ENCODE data around the gene RNF213.

The RNF213 gene

DNA sequence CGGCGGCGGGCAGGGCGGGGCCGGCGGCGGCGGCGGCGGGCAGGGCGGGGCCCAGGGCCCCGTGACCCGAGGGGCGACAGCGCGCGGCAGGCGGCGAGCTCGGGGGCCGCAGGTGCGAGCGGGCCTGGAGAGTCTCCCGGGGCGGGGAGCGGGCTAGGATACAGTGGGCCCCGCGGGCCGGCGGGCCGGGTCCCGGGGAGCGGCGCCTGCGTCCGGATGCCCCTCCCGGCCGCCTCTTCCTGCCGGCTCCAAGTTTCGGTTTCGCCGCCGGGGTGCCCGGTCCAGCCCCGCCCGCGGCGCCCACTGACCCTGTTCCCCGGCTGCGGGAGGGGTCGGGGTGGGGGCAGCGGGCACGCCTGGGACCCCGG, at the start of gene RNF213:
RNF213 (plus strand) TSS at position 62 of the 368 bp plus-strand sequence. CDS start 2,830 bp downstream, outside the sequence.
- peak; percentile 55 to 65 for DNase-seq

DNA sequence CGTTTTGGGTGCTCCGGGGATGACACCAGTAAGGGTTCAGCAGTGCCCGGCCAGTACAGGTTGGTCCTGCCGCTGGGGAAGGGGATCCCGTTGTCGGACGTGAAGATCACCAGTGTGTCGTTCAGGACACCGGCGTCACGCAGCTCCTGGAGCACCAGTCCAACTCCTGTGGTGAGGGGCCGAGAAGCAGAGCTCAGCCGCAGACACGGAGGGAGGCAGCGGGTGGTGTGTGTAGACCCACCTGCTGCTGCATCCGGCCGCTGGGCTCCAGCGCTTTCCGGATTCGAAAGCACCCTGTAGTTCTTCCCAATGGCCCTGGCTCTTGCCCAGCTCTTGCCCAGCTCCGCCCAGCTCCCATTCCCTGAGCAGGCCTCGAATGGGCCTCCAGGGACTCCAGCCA, 48.5 kb upstream of the RNF213 start:
- no peak for DNase-seq

DNA sequence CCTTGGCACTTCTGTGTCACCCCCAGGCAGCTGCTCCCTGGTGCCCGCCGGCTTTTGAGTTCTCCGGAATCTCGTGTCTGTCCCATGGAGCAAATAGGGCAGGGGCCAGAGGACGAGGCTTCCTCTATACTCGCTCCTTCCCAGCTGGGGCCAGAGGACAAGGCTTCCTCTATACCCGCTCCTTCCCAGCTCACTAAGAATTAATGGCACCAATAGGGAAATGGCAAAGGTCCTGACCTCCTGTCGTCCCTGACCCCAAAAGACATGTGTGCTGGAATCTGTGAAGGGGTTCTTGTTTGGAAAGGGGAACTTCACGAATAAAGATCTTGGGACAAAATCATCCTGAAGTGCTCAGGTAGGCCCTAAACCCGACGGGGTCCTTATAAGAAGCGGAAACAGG, 48.1 kb upstream of the RNF213 start:
- no peak for DNase-seq

DNA sequence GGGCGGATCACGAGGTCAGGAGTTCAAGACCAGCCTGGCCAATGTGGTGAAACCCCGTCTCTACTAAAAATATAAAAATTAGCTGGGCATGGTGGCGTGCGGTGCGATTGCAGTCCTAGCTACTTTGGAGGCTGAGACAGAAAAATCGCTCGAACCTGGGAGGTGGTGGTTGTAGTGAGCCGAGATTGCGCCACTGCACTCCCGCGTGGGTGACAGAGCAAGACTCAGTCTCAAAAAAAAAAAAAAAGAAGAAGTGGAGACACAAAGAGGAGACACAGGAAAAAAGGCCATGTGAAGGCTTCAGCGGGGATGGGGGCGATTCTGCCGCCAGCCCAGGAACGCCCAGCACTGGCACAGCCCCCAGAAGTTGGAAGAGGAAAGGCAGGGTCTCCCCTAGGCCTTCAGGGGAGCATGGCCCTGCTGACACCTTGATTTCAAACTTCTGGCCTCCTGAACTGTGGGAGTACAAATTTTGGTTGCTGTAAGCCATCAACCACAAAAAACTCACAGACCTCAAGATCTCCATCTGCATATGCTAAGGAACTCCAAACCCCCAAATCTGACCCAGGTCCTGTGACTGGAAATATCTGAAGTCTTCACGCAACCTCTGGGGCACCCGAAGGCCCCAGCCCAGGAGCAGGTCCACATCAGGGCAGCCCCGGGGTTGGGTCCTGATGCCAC, 47.5 kb upstream of the RNF213 start:
- DNase-seq: peak in 1 of 2 donors; percentile 57

DNA sequence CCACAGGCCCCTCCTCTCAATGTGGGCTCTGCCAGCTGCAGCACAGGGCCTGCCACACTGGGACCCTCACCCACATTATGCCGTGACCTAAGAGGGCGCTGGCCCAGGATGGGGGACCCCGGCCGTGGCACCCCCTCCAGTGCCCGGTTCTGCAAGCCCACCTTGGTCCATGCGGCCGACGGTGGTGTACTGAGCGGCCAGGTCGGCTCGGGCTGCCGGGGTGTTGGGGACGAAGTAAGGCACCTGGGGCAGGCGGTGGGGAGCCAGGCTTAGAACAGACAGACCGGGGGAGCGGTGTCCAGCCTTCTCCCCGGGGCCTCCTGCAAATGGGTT, 47.0 kb upstream of the RNF213 start:
- DNase-seq: no peak

DNA sequence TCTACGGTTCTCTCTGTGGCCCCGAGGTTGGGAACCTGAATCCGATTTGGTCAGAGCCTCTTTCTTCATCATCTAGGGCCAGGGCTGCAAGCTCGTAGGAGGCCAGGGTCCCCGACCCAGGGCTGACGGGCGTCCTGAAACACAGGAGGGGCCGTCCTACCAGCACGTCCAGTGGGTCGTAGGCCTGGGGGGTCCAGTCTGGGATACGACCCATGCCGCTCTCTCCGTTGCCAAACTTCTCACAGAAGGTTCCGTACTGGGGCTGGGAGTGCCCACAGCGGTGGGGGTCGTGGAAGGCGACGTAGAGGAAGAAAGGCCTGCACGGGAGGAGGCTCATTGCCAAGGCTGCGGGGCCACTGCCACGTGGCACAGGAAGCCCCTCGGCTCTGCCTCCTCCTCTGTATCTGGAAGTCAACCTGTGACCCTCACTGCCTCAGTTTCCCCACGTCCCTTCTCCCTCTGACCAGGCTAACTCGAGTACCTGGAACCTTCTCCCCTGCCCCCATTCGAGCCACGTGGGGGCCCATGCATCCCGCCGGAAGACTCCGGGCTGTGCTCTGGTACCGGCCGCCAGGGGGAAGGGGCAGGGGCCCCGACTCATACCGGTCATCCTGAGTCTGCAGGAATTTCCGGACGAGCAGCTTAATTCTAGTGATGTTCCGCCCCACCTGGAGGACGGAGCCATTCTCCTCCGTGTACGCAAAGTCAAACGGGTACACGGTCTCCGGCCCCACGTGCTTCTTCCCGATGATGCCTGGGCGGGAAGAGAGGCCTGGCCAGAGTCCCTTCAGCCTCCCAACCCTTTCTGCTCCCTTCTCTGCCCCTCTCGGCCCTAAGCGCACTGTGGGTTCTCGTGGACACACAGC, 46.4 kb upstream of the RNF213 start:
- no peak for DNase-seq

DNA sequence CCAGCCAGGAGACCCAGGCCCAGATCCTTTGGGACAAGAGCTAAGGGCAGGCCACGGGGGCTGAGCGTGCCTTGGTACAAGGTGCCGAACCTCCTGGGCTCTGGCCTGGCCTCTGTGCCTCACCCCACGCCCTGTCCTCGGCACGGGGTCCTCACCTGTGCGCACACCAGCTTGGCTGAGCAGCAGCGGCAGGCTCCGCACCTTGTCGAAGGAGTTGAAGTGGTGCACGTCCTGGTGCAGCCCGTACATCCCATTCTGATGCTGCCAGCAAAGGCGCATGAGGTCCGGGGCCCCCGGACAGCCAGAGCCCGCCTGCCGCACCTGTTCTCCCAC, 45.8 kb upstream of the RNF213 start:
- no peak for DNase-seq

DNA sequence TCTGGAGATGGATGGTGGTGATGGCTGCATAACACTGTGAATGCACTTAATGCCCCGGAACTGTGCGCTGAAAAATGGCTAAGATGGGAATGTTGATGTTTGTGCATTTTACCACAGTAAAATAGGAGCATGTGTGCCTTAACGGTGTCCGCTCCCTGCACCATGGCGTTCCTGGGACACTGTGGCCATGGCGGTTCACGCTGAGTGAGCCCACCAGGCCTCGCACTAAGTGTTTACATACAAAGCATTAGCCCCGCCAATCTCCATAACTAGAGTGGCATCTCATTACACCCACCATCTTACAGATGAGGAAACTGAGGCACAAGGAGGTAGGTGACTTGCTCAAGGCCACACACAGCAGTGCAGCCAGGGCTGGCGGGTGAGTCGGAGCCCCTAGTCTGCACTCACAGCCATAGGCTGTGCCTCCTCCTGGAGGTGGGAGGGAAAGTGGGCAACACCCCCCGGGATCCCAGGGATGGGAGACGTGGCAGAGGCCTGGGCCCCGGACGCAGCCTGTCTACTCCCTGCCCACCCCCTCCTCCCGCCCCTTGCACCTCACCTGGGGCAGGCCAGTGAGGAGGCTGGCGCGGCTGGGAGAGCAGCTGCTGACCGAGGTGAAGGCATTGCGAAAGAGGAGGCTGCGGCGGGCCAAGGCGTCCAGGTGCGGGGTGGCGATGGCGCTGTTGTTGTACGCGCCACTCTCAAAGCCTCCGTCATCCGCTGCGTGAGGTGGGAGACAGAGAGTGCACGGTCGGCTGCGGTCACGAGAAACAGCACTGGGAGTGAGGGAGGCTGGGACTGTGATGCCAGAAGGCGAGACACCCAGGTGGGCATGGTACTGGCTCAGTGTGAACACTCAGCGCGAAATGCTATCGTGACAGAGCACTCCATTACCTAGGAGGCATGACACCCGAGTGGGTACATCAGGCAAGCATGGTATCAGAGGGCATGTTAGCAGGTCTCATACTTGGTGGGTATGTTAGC, 43.9 kb upstream of the RNF213 start:
- no peak for DNase-seq

DNA sequence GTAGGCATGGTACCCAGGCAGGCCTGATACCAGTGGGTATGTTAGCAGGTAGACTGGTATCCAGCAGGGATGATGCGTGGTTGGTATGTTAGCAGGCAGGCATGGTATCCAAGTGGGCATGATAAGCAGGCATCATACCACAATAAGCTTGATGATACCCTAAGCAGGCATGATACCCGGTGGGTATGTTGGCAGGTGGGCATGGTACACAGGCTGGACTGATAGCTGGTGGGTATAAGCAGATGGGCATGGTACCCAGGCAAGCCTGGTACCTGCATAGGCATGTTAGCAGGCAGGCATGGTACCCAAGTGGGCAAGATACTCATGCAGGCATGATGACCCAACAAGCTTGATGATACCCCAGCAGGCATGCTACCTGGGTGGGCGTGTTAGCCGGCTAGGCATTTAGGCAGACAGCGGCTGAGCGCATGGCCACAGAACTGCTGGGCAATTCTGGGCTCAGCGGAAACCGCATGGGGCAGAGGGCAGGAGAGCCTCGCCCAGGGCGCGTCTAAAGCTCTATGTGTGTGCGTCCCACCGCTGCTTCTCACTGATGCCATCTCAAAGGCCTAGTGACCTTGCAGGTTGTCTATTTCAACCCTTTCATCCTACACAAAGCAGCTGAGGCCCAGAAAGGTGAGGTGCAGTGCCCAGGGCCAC, 42.8 kb upstream of the RNF213 start:
- no peak for DNase-seq

DNA sequence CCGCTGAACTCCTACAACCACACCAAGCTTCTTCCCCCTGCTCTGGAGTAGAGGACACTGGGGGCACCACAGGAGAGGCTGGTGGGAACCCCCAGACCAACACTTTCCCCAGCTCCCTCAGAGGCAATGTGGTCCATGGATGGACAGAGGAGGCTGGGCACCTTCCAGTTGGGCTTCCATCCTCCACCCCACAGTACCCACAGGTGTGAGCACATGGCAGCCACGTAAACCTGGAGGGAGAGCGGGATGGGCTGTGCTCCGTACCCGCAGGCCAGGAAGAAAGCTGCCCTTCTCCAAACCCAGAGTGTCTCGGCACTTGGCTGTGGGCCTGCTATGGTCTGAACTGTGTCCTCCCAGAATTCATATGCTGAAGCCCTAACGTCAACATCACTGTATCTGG, 42.3 kb upstream of the RNF213 start:
- DNase-seq: no peak

DNA sequence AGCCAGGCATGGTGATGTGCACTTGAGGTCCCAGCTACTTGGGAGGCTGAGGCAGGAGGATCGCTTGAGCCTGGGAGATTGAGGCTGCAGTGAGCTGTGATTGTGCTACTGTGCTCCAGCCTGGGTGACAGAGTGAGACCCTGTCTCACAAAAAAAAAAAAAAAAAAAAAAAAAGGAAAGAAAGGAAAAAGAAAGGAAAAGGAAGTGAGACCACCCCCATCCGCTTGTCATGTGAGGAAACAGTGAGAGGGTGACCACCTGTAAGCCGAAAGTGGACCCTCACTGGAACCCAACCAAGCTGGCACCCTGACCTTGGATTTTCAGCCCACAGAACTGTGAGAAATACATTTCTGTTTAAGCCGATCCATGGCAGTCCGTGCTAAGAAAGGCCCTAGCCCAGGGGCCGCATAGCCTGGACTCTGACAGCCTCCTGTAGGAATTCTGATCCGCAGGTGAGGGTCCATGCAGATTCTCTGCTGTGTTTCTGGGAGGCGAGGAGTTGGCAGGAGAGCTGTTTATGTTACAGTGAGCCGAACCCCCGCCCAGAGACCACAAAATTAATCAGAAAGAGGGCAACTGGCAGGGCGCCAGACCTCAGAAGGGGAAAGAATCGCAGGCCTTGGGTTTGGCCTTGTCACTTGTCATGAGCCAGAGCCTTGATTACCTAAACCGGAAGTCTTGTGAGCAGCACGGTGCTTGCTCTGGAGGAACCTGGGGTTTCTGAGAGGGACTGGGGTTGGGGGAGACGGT, 41.5 kb upstream of the RNF213 start:
- peak; percentile 95 for DNase-seq

DNA sequence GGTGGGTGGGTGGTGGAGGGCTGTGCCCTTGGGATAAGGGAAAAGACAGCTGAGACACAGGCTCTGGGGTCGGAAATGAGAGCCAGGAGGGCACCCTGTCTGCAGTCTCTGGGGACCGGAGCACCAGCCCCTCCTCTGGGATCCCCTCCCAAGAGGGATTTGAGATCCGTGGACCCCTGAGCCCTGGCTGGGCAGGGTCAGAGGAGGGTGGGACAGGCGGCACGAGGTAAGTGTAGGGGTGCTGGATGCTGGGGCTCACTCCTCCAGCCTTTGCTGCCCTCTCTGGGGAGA, 40.9 kb upstream of the RNF213 start:
- DNase-seq: no peak

DNA sequence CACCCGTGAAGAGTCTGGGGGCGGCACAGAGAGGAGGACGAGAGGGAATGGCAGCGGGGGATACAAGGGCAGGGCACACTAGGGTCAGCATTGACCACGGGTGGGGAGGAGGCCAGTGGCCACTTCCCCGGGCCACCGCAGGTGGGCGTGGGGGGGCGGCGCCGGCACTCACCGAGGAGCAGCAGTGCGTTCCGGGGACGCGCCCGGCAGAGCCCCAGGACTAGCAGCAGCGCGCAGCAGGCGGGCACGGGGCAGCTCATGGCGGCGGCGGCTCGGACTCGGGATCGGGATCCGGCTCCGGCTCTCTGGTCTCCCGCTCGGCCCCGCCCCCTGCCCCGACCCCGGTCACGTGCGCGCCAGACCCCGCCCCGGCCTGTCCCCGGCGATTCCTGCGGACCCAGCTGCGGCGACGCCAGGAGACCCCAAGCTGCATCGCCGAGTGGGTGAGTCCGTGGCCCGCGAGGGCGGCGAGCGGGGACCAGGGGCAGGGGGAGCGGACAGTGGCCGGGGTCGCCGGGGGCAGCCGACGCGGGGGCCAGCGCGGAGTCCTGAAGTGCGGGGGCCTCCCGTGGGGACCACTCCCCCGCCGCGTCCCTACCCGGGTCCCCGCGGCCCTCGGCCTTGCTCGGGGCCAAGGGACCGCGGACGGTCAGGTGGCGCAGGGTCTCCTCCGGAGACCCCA, 40.5 kb upstream of the RNF213 start, which contains the start of the genes SGSH and SLC26A11:
SGSH (minus strand) TSS at position 280 of the 682 bp plus-strand sequence; CDS start at position 260, 20 bp downstream.
SLC26A11 (plus strand) TSS at position 374 of the 682 bp plus-strand sequence. CDS start 1,134 bp downstream, outside the sequence.
- peak; percentile 60 to 62 for DNase-seq

DNA sequence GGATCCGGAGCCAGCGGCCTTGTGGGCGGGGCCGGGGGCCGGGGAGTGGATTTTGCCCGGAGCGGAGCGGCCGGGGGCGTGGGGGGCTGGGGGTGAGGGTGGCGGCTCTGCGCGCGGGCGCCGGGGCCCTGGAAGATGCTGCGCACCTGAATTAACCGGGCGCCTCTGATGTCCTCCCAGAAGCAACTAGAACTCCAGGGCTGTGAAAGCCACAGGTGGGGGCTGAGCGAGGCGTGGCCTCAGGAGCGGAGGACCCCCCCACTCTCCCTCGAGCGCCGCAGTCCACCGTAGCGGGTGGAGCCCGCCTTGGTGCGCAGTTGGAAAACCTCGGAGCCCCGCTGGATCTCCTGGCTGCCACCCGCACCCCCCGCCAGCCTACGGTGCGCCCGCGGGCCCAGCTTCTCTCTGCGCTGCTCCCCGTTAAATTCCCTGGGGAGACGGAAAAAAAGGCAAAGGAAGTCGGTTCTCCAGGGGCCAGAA, 39.9 kb upstream of the RNF213 start:
- DNase-seq: peak in 1 of 2 donors; percentile 16

DNA sequence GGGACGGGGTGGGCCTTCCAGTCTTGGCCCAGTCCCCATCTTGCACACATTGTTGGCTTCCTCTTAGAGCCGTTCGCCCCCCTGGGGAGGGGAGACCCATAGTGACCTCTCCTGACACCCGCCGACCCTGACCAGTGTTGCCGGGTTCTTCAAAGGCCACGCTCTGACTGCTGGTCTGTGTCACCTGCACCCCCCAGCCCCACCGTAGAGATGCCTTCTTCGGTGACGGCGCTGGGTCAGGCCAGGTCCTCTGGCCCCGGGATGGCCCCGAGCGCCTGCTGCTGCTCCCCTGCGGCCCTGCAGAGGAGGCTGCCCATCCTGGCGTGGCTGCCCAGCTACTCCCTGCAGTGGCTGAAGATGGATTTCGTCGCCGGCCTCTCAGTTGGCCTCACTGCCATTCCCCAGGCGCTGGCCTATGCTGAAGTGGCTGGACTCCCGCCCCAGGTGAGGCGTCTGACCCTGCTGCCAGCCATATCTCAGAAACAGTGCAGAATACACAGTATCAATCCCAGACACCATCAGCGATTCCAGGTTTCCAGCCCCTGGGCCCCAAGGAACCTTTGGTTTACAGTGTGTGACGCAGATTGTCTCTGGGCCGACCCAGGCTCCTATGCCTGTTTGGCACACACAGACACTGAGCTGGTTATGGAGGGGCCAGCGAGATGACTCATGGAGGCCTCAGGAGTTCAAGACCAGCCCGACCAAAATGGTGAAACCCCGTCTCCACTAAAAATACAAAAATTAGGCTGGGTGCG, 39.1 kb upstream of the RNF213 start:
- DNase-seq: no peak

DNA sequence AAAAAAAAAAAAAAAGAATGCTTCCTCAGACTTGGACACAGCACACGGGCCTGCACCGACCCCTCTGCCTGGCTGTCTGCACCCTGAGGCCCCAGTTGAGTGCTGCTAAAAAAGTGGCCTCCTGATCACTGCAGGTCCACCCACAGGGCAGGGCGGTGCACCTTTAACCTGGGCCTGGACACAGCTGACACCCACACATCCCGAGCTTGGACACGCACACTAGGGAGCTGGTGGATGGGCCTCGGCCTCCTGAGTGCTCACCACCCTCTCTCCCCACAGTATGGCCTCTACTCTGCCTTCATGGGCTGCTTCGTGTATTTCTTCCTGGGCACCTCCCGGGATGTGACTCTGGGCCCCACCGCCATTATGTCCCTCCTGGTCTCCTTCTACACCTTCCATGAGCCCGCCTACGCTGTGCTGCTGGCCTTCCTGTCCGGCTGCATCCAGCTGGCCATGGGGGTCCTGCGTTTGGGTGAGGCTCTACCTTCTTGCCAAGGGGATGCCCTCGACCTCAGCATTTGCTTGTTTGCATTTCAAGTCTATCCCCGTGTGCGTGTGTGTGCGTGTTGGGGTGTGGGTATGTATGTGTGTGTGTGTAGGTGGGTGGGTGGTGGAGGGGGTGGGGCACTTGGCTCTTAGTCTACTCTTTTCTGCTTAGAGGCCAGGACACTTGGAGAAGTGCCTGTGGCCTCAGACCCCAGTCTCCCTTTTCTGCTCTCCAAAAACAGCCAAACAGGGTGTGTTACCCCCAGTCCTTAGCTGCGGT, 38.1 kb upstream of the RNF213 start:
- DNase-seq: no peak

DNA sequence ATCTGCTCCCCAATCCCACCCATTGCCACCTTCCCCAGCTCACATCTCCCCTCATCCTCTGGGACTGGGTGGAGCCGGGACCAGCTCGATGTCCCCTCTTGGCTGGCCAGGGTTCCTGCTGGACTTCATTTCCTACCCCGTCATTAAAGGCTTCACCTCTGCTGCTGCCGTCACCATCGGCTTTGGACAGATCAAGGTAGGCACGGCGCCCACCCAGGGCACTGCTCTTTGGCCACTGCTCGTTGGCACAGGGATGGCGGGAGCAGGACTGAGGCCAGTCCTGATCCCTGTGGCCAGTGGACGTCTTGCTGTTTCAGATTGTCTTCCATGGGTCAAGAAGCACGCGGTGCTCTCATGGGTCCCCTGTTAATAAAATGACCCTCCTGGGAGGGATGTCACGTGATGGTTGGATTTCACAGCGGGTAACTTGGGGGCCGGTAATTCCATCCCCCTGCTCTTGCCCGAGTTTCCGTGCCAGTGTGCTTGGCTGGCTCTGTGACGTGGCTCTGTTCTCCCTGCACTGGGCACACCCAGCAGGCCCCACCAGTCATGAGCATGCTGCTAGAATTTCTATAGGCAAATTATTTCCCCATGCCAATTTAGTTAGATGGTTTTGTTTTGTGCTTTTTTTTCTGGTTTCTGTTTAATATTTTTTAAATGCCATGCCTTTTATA, 37.4 kb upstream of the RNF213 start:
- no peak for DNase-seq

DNA sequence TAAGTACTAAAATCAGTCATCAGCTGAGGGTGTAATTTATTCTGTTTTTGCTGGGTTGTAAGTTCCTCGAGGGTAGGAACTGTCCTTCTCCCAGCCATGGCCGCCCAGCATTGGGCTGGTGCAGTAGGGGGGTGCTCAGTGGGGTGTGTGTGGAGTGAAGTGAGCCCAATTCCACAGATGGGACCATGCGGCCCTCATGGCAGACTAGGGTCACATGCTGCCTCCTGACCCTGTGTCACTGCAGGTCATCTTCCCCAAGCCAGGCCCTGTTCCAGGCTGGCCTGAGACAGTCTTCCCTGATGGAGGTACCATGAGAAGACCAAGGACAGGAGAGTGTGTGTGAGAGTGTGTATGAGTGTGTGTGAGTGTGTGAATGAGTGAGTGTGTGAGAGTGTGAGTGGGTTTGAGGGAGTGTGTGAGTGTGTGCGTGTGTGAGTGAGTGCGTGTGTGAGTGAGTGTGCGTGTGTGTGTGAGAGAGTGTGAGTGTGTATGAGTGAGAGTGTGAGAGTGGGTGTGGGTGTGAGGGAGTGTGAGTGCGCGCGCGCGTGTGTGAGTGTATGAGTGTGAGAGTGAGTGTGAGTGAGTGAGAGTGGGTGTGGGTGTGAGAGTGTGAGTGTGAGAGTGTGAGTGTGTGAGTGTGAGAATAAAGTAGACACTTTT, 36.7 kb upstream of the RNF213 start:
- DNase-seq: no peak

DNA sequence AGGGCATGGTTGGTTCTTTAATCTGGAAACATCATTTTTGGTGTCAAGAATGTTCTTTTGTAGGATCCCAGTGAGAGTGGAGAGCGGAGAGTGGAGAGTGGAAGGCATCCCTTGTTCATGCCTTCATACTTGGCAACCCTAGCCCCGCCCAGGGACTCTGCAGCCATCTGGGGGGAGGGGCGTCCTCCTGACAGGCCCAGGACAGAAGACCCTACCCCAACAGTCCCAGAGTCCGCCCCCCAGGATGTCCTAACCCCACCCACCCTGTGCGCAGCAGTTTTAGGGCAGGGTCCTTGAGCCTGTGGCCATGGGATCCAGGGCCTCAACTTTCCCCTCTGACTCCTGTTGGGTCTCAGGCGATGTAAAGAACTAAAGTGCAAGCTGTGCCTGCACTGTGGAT, 36.0 kb upstream of the RNF213 start:
- no peak for DNase-seq
